LNCAP (cell line): Measurements from ENCODE around the gene COL12A1.

Source experiments
- CTCF ChIP-seq: fragments of 450-650 bp; IDR thresholded peaks from 2 replicates; pipeline ENCODE4 v1.5.1; 2017; ENCODE audit warnings: mild to moderate bottlenecking

The COL12A1 gene

DNA sequence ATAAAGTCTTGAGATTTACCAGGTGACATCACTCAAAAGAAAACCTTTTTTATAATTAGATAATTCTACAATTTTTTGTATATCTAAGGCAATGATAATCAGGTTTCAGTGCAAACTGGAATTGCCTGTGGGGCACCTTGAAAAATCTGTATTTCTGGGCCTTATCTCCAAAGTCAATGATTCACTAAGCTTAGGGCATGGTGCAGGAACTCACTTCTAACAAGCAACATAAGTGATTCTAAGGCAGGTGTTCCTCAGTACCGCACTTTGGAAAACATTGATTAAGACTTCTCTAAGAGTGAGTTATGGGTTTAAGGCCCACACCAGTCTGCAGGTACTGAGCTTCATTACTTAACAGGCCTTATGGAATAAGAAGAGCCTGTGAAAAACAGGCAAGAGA is 115.3 kb downstream of the COL12A1 start:
- TF ChIP-seq CTCF, result no peak

- no peak for TF ChIP-seq CTCF
Observed at GRCh38 chr6:75089921-75090320, 115.9 kb downstream of the COL12A1 start.

- no peak for TF ChIP-seq CTCF
Observed at GRCh38 chr6:75089151-75089897, 116.5 kb downstream of the COL12A1 start.

DNA sequence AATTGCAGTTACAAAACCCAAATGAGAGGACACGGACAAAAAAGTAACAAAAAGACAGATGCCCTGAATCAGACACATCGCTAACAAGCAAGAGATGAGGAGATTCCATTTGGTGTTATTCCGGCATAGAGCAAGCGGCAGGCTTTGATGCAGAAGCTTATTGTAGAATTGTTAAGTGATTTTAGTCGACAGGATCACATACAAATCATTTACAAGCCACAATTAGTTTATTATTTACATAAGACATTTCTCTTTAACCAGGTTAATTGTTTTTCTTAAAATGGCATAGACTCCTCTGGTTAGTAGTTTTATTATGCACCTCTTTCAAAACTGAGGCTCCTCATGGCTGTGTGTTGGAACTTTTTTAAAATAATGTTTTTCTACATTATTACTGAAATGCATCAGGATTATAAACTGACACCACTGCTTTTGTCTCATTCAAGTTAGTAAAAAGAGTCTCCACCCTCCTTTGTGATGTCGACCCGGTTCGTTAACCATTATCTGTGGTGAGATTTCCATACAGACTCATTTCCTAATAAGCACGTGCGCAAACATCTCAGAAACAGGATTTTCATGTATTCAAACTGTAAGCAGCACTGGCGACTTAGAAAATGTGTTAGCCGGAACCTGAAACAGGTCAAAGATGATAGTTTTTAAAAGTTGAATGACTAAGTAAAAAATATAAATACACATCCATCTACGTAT is 119.8 kb downstream of the COL12A1 start:
- no peak for TF ChIP-seq CTCF

DNA sequence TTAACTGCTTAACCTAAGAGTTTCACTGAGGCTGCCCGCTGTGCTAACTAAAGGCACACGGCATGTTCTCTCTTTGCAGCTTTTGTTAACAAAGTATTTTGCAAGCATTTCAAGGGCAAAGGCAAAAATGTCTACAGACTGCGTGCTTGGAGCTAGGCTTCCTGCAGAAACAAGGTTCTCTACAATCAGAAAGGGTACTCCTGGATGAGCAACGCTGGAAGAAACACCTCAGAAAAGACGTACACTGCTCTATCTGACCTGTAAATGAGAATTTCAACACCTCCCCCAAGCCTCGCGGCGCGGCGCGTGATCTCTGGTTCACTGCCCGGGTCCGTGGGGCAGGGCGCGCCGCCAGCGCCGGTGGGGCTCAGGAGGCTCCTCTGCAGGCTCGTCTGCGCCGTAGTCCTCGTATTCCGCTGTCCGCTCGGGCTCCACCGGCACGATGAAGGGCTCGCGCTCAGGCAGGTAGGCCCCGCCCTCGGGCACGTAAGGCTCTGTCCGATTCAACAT is 120.9 kb downstream of the COL12A1 start:
- TF ChIP-seq CTCF, result no peak

DNA sequence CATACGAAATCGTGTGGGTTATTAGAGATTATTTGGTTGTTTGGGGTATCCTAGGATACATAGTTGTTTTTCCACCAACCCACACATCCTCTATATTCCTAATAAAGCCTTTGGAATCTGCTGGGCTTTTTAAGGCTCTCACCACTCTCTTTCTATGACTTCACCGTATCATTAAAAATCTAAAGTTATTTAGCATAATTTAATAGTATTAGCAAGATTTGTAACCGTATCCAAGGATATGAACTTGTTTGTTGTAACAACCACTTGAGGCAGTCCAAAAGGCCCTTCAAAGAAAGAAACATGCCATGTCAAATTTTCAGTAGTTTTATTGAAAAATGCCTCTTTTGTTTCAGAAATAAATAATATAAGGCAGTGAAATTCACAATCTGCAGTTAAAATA is 121.8 kb downstream of the COL12A1 start:
- TF ChIP-seq CTCF, result no peak

GRCh38 chr6:75081921-75082320 is 123.9 kb downstream of the COL12A1 start:
- no peak for TF ChIP-seq CTCF
